IMR-90 (cell line): ENCODE data around the gene CPNE4.

Experiments used
- BHLHE40 ChIP-seq: fragments of 150-350 bp; IDR thresholded peaks from 2 replicates; pipeline ENCODE4 v1.6.1; 2016; ENCODE audit warnings: mild to moderate bottlenecking, low read depth, low read length
- CTCF ChIP-seq: conservative IDR thresholded peaks from 2 replicates; pipeline ENCODE4 v1.5.1; 2012; ENCODE audit warnings: mild to moderate bottlenecking, low read depth, low read length, improper control_type of control experiment
- MXI1 ChIP-seq: IDR thresholded peaks from 2 replicates; pipeline ENCODE4 v1.6.1; 2012; ENCODE audit warnings: low read depth, mild to moderate bottlenecking, low read length, moderate library complexity, borderline replicate concordance
- POLR2A ChIP-seq: IDR thresholded peaks from 2 replicates; pipeline ENCODE4 v1.6.1; 2012; ENCODE audit warnings: mild to moderate bottlenecking, low read depth, low read length
- RAD21 ChIP-seq: IDR thresholded peaks from 2 replicates; pipeline ENCODE4 v1.6.1; 2012; ENCODE audit warnings: low read length, improper control_type of control experiment
- RFX5 ChIP-seq: IDR thresholded peaks from 2 replicates; pipeline ENCODE4 v1.8.0; 2012; ENCODE audit warnings: low read depth, mild to moderate bottlenecking, low read length, moderate library complexity
- TF ChIP-seq, protein P1 (sequence below): fragments of 150-350 bp; IDR thresholded peaks from 2 replicates; pipeline ENCODE4 v1.6.1; 2016; ENCODE audit warnings: low read depth, mild to moderate bottlenecking, low read length, moderate library complexity, borderline replicate concordance

DNA sequence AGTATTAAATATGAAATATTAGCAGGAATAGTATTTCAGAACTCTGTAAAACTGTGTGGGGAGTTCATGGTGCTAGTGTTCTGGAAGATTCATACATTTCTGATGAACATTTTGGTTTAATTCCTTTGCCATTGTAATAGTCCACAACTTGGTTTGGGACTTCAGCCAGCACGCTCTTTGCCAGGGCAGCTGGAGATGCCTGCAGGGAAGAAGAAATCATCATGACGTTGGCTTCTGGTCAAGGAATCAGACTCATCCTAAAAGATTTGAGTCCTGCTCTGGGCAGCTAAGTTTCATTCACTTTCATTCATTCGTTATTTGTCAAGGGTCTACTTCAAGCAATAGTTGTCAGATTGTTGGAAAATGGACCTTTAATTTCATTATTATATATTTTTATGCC lies 499.7 kb downstream of the CPNE4 start:
- TF ChIP-seq MXI1 (no peak), BHLHE40 (no peak), POLR2A (no peak), RAD21 (no peak), CTCF (no peak), RFX5 (no peak)
- TF ChIP-seq, protein P1, sequence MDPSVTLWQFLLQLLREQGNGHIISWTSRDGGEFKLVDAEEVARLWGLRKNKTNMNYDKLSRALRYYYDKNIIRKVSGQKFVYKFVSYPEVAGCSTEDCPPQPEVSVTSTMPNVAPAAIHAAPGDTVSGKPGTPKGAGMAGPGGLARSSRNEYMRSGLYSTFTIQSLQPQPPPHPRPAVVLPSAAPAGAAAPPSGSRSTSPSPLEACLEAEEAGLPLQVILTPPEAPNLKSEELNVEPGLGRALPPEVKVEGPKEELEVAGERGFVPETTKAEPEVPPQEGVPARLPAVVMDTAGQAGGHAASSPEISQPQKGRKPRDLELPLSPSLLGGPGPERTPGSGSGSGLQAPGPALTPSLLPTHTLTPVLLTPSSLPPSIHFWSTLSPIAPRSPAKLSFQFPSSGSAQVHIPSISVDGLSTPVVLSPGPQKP: no peak
